Endothelial cell of hepatic sinusoid (primary cell): ENCODE results near the gene PANX2.
"Not testable (repeated sequence)": the region's sequence is repeated elsewhere in the genome, so short reads cannot be mapped to it uniquely, and the experiment has no call there.

Source experiments
- in situ Hi-C: cut with HindIII; loops from 2 replicates; pipeline ENCODE4 v1.10.0; 2017; ENCODE audit warnings: low sequenced_read_pairs

PANX2 gene, protein sequence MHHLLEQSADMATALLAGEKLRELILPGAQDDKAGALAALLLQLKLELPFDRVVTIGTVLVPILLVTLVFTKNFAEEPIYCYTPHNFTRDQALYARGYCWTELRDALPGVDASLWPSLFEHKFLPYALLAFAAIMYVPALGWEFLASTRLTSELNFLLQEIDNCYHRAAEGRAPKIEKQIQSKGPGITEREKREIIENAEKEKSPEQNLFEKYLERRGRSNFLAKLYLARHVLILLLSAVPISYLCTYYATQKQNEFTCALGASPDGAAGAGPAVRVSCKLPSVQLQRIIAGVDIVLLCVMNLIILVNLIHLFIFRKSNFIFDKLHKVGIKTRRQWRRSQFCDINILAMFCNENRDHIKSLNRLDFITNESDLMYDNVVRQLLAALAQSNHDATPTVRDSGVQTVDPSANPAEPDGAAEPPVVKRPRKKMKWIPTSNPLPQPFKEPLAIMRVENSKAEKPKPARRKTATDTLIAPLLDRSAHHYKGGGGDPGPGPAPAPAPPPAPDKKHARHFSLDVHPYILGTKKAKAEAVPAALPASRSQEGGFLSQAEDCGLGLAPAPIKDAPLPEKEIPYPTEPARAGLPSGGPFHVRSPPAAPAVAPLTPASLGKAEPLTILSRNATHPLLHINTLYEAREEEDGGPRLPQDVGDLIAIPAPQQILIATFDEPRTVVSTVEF

GRCh38 chr22:50170453-50171318 is at the start of gene PANX2:
TSS of gene PANX2 (plus strand) at chr22:50170731. CDS start at chr22:50170731, 0 bp downstream.
- in situ Hi-C loops: no loop called here

DNA sequence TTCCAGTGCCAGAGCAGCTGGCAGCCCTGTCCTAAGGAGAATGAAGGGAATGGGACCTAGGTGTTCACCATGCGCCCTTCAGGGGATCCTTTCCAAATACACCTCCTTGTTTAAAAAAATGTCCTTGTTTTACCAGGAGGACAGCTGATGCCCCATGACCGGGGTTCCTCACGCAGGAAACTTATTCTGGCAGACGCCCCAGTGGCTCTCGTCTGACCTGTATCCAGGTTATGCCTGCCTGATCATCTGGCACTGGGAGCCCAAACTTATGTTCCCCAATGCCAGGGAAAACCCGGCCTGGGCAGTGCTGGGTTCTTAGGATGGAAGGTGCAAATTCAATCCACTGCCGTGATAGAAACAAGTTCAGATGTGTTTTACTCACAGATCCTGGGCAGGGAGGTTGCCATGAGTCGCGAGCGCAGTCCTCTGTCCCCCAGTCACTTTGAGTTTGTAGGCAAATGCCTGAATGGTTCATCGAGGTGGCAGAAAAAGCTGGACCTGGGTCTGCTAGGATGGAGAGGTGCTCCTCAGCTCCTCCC is 49.3 kb upstream of the PANX2 start:
- in situ Hi-C loops: no loop called here

DNA sequence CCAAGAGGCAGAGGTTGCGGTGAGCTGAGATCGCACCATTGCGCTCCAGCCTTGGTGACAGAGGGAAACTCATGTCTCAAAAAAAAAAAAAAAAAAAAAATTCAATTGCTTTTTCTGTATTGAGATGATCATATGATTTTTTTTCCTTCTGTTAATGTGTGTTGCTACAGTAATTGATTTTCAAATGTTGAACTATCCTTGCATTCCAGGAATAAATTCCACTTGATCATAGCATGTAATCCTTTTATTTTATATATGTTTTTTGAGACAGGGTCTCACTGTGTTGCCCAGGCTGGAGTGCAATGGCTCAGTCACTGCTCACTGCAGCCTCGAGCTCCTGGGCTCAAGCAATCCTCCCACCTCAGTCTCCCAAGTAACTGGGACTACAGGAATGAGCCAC is 47.4 kb upstream of the PANX2 start:
- in situ Hi-C loops: no loop called here

GRCh38 chr22:50125029-50125428 is 45.5 kb upstream of the PANX2 start:
- in situ Hi-C loops: no loop called here

- in situ Hi-C loops: no loop called here
These were observed 41.3 kb upstream of the PANX2 start for GRCh38 chr22:50129121-50129736.

- in situ Hi-C loops: no loop called here
These were observed 38.6 kb upstream of the PANX2 start for GRCh38 chr22:50131894-50132293.

DNA sequence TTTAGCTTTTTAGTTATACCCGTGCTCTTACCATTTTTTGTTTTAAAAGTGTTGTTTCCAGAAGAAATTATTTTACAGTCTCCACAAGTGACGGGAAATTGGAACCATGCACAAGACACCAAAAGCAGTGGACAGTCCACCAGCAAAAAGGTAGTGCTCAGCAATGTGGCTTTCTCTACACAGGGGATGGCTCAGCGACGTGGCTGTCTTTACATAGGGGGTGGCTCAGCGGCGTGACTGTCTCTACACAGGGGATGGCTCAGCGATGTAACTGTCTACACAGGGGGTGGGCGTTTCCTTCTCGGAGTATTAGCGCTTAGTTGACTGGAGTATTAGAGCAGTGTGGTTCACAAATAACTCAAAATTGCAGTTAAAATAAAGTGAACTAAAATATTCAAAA is 36.0 kb upstream of the PANX2 start:
- in situ Hi-C loops: no loop called here

GRCh38 chr22:50136581-50137015 is 33.9 kb upstream of the PANX2 start:
- in situ Hi-C loops: no loop called here

- in situ Hi-C loops: not testable (repeated sequence)
These were observed 33.3 kb upstream of the PANX2 start for GRCh38 chr22:50137277-50137676.

DNA sequence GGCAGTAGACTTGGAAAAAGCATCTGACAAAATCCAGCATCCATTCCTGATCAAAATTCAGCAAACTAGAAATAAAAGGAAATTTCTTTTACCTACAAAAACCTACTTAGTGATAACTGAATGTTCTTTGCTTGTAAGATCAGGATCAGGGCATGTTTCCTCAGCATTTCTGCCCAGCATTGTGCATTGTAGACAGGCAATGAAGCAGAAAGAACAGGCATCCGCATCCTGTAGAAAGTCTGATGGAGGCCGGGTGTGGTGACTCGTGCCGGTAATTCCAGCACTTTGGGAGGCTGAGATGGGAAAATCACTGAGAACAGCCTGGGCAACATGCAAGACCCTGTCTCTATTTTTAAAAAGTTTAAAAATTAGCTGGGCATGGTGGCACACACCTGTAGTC is 32.5 kb upstream of the PANX2 start:
- in situ Hi-C loops: no loop called here

DNA sequence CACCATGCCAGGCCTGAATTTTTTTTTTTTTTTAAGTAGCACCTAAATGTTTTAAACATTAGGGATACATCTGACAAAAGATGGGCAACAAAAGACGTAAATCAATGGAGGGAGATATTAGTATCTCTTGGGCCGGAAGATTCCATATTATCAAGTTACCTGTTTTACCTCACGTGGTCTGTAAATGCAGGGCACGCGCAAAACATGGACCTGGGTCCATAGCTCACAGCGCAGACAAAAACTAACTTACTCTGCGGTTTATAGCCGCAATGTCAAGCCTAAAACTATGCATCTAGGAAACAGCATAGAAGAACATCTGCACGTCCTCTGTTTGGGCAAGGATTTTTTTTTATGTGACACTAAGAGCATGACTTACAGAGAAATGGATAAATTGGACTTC is 31.5 kb upstream of the PANX2 start:
- in situ Hi-C loops: no loop called here

GRCh38 chr22:50139843-50140415 is 30.6 kb upstream of the PANX2 start:
- in situ Hi-C loops: no loop called here

- in situ Hi-C loops: no loop called here
These were observed 29.9 kb upstream of the PANX2 start for GRCh38 chr22:50140615-50141014.

GRCh38 chr22:50141462-50141861 is 29.1 kb upstream of the PANX2 start:
- in situ Hi-C loops: no loop called here

DNA sequence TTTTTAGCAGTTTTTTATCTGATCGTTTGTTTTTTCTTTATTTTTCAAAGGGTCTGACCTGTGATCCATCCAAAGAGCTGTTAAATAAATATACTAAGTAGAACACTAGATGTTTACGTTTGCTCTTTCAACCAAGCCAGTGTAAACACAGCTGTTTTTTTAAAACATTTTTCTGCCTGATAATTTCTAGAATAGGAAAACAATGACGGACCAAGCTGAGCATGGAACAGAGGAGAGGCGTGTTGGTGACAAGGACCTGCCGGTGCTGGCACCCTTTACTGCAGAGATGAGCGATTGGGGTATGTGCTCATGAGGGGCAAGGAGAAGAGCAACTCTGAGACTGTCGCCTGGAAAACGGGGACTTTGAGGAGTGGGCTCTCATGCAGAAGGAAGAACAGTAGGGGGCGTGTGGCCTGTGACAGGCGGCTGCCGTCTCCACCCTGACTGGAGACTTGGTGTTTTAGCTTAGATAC is 28.6 kb upstream of the PANX2 start:
- in situ Hi-C loops: no loop called here

DNA sequence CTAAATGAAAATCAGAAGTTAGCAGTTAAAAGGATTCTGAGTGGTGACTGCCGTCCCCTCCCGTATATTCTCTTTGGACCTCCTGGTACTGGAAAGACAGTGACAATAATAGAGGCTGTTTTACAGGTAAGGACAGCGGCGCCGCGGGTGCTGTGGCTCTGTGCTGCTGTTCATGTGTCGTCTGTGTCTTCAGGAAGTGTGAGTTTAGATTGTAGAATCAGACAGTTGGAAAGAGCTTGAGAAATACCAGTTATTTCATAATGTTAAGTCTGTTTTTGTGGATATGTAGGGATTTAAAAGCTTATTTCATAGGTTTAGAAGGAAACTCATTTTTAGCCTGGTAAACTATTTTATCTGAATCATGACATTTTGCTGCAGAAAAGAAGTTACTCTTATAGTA is 27.4 kb upstream of the PANX2 start:
- in situ Hi-C loops: no loop called here

- in situ Hi-C loops: no loop called here
These were observed 26.4 kb upstream of the PANX2 start for GRCh38 chr22:50144005-50144614.

DNA sequence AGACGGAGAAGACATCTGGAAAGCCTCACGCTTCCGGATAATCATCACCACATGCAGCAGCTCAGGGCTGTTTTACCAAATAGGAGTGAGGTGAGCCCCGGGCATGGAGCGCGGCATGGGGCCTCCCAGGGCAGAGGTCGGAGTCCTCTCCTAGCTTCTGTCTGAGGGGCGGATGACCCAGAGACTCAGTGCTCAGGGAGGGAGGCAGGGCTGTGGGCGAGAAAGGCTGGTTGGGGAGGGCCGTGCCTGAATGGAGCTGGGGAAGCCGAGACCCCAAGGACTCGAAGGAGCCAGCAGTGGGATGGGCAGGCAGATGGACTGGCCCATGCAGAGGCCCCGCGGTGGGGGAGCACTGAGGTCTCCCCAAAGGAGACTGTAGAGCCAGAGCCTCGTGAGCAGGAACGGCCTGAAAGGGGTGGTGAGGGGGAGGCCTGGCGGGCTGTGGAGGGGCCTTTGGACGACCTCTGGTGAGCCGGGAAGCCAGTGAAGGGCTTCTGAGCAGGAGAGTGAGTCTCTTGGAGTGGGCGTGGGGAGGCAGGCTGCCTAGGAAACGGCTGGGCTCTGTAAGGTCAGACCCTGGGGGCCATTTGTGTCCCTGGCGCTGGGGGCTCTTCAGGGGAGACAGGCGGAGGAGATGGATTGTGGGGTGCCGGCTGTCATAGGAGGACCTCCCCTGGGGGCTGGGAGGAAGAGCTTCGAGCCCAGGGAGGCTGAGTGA is 24.7 kb upstream of the PANX2 start:
- in situ Hi-C loops: no loop called here
